ENCODE results near the gene OR9A4. TPM values are rescaled to one million over a fixed set of nuclear protein-coding genes. Genes with fewer than 3 reads are reported as not detected.

Gene OR9A4
- total RNA-seq, 1 experiment from 2014 or later, result not detected

DNA sequence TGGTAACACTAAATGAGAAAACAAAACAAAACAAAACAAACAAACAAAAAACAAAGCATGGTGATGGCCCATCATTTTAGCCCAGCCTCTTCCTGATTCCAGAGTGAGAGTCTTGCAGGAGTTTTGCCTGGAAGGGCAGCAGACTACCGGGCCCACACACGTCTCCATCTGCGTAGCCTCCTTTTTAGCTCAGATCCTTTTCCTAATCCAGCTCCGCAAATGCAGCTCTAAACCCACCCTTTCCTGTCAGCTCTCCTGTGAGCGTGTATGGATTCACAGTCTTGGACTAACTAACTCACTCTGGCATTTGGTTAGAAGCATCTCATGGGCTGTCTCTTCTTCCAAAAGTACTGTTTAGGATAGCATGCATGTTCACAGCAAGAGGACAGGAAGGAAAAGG, 14.0 kb downstream of the OR9A4 start:
- ChIA-PET CTCF (no interaction called here), POLR2A (ENCODE audit: unreplicated experiment) (no interaction called here)
- no peak overlapping the region for H3K4me3 ChIP-seq (ENCODE audit: low read length)
- no peaks in the 10 kb centered on the region for H4K20me1 ChIP-seq (ENCODE audit: low read length)
- H3K27me3 ChIP-seq (ENCODE audit: low read length), result peaks cover 19% of the 10 kb centered on the region
- H3K4me1 ChIP-seq (ENCODE audit: insufficient read depth, low read length), result no peaks in the 10 kb centered on the region
- no peak for TF ChIP-seq EZH2 (IDR thresholded peaks at IDR 0.05; ENCODE audit: low read length, unreplicated experiment)
- no peaks in the 10 kb centered on the region for H3K9me2 ChIP-seq (replicated peaks; ENCODE audit: low read length)
- no peaks in the 10 kb centered on the region for H3K9me3 ChIP-seq (ENCODE audit: low read length)
- ATAC-seq, result no peak
- H3K36me3 ChIP-seq (ENCODE audit: low read depth, low read length), result no peaks in the 10 kb centered on the region
- no peak overlapping the region for H2AFZ ChIP-seq (ENCODE audit: low read length)
- H3K79me2 ChIP-seq (ENCODE audit: low read length), result no peaks in the 10 kb centered on the region
- H3K4me2 ChIP-seq (ENCODE audit: low read length), result no peak overlapping the region
- intact Hi-C loops (cut with micrococcal nuclease), result no loop called here
- DNase-seq, result no peak
- H3F3A ChIP-seq (ENCODE audit: low read length, unreplicated experiment), result no peaks in the 10 kb centered on the region
- no peak overlapping the region for H3K27ac ChIP-seq (ENCODE audit: low read length)
- BruUV-seq (replicated peaks), result no TSS peak
- H3K9ac ChIP-seq (ENCODE audit: low read length), result no peak overlapping the region

DNA sequence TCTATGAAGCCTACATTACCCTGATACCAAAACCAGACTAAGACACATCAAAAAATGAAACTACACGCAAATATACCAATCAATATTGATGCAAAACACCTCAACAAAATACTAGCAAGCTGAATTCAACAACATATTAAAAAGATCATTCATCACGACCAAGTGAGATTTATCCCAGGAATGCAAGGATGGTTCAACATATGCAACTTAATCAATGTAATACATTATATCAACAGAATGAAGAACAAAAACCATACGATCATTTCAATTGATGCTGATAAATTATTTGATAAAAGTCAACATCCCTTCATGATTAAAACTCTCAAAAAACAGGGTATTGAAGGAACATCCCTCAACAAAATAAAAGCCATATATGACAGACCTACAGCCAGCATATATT, 24.9 kb downstream of the OR9A4 start:
- no TSS peak for BruUV-seq (replicated peaks)
- intact Hi-C loops (cut with micrococcal nuclease), result no loop called here
- CTCF ChIA-PET, result no interaction called here

DNA sequence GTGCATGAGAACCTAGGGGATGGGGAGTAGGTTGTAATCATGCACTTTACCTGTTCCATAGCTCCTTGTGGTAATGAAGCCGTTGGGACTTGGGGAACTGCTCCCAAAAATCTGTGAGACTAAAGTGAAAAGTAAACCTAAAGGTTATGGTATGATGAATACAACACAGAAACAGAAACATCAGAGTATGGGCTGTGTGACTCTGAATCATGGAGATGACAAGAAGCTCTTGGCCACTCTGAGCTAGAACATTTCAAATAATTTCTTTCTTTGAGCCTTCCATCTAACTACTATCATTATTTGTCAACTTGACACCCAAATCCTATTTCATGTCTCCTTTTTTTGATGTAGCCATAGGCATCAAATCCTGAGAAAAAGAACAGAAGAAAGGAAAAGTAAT, 27.6 kb downstream of the OR9A4 start:
- H2AFZ ChIP-seq (ENCODE audit: low read length), result no peak overlapping the region
- H3K4me2 ChIP-seq (ENCODE audit: low read length), result no peak overlapping the region
- no peaks in the 10 kb centered on the region for H3K9me2 ChIP-seq (replicated peaks; ENCODE audit: low read length)
- no peak for TF ChIP-seq EZH2phosphoT487 (IDR thresholded peaks at IDR 0.05; ENCODE audit: borderline replicate concordance, low read length)
- TF ChIP-seq EZH2 (IDR thresholded peaks at IDR 0.05; ENCODE audit: low read length, unreplicated experiment), result no peak
- TF ChIP-seq, protein P1, sequence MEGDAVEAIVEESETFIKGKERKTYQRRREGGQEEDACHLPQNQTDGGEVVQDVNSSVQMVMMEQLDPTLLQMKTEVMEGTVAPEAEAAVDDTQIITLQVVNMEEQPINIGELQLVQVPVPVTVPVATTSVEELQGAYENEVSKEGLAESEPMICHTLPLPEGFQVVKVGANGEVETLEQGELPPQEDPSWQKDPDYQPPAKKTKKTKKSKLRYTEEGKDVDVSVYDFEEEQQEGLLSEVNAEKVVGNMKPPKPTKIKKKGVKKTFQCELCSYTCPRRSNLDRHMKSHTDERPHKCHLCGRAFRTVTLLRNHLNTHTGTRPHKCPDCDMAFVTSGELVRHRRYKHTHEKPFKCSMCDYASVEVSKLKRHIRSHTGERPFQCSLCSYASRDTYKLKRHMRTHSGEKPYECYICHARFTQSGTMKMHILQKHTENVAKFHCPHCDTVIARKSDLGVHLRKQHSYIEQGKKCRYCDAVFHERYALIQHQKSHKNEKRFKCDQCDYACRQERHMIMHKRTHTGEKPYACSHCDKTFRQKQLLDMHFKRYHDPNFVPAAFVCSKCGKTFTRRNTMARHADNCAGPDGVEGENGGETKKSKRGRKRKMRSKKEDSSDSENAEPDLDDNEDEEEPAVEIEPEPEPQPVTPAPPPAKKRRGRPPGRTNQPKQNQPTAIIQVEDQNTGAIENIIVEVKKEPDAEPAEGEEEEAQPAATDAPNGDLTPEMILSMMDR (conservative IDR thresholded peaks at IDR 0.05; ENCODE audit: low read depth, low read length), result no peak
- H3K4me1 ChIP-seq (ENCODE audit: insufficient read depth, low read length), result no peaks in the 10 kb centered on the region
- ChIA-PET POLR2A (ENCODE audit: unreplicated experiment) (no interaction called here), CTCF (no interaction called here)
- H4K20me1 ChIP-seq (ENCODE audit: low read length), result no peaks in the 10 kb centered on the region
- H3K79me2 ChIP-seq (ENCODE audit: low read length), result no peaks in the 10 kb centered on the region
- H3K9me3 ChIP-seq (ENCODE audit: low read length), result no peaks in the 10 kb centered on the region
- ATAC-seq (no peak), DNase-seq (no peak)
- no peak overlapping the region for H3K9ac ChIP-seq (ENCODE audit: low read length)
- H3K27me3 ChIP-seq (ENCODE audit: low read length), result no peaks in the 10 kb centered on the region; the same call in 1 of the 2 replicates
- H3K27ac ChIP-seq (ENCODE audit: low read length), result no peak overlapping the region
- H3F3A ChIP-seq (ENCODE audit: low read length, unreplicated experiment), result no peaks in the 10 kb centered on the region
- H3K4me3 ChIP-seq (ENCODE audit: low read length), result no peak overlapping the region
- H3K36me3 ChIP-seq (ENCODE audit: low read depth, low read length), result no peaks in the 10 kb centered on the region
- intact Hi-C loops (cut with micrococcal nuclease), result no loop called here
- BruUV-seq (replicated peaks), result no TSS peak

More for the DNA sequence above, 24.9 kb downstream of the OR9A4 start:
- H3K36me3 ChIP-seq (ENCODE audit: low read depth, low read length), result no peaks in the 10 kb centered on the region
- no peak overlapping the region for H3K27ac ChIP-seq (ENCODE audit: low read length)
- no peaks in the 10 kb centered on the region for H3K79me2 ChIP-seq (ENCODE audit: low read length)
- POLR2A ChIA-PET (ENCODE audit: unreplicated experiment), result no interaction called here
- H3K9me2 ChIP-seq (replicated peaks; ENCODE audit: low read length), result no peaks in the 10 kb centered on the region
- DNase-seq, result no peak
- TF ChIP-seq EZH2 (IDR thresholded peaks at IDR 0.05; ENCODE audit: low read length, unreplicated experiment), result no peak
- TF ChIP-seq, protein P1 (conservative IDR thresholded peaks at IDR 0.05; ENCODE audit: low read depth, low read length), result no peak
- no peak for TF ChIP-seq EZH2phosphoT487 (IDR thresholded peaks at IDR 0.05; ENCODE audit: borderline replicate concordance, low read length)
- no peaks in the 10 kb centered on the region for H3K4me1 ChIP-seq (ENCODE audit: insufficient read depth, low read length)
- H3K27me3 ChIP-seq (ENCODE audit: low read length), result no peaks in the 10 kb centered on the region; the same call in 1 of the 2 replicates
- no peak overlapping the region for H3K4me2 ChIP-seq (ENCODE audit: low read length)
- H3K9ac ChIP-seq (ENCODE audit: low read length), result no peak overlapping the region
- H2AFZ ChIP-seq (ENCODE audit: low read length), result no peak overlapping the region
- no peak overlapping the region for H3K4me3 ChIP-seq (ENCODE audit: low read length)
- H4K20me1 ChIP-seq (ENCODE audit: low read length), result no peaks in the 10 kb centered on the region
- no peaks in the 10 kb centered on the region for H3K9me3 ChIP-seq (ENCODE audit: low read length)
- ATAC-seq, result no peak
- no peaks in the 10 kb centered on the region for H3F3A ChIP-seq (ENCODE audit: low read length, unreplicated experiment)

Data from PC-3 (cell line).